Neuronal stem cell (in vitro differentiated cells): ENCODE data around the gene IRAK2.

ENCODE experiments used
- DNase-seq: peaks from one replicate; pipeline ENCODE4 v3.0.0-alpha.2; 2013; ENCODE audit warnings: low spot score
- H2AFZ ChIP-seq: one replicate; pipeline ENCODE4 v1.6.1; 2013; ENCODE audit warnings: mild to moderate bottlenecking, low read length, inconsistent platforms
- H2AK5ac ChIP-seq: 2 replicates; pipeline ENCODE4 v1.6.1; 2013; ENCODE audit warnings: low read depth, mild to moderate bottlenecking, inconsistent platforms, low read length, moderate library complexity, mixed read lengths
- H2BK120ac ChIP-seq: 2 replicates; pipeline ENCODE4 v1.6.1; 2013; ENCODE audit warnings: low read depth, mild to moderate bottlenecking, inconsistent platforms, low read length, moderate library complexity, mixed read lengths
- H2BK12ac ChIP-seq: one replicate; pipeline ENCODE4 v1.6.1; 2013; ENCODE audit warnings: low read length, inconsistent platforms
- H2BK15ac ChIP-seq: 2 replicates; pipeline ENCODE4 v1.6.1; 2013; ENCODE audit warnings: mild to moderate bottlenecking, low read length, inconsistent platforms, mixed read lengths
- H2BK5ac ChIP-seq: one replicate; pipeline ENCODE4 v1.6.1; 2013; ENCODE audit warnings: inconsistent platforms, mild to moderate bottlenecking, low read length, moderate library complexity
- H3K14ac ChIP-seq: one replicate; pipeline ENCODE4 v1.6.1; 2013; ENCODE audit warnings: low read length, inconsistent platforms
- H3K18ac ChIP-seq: 2 replicates; pipeline ENCODE4 v1.6.1; 2013; ENCODE audit warnings: low read length, inconsistent platforms
- H3K23ac ChIP-seq: 2 replicates; pipeline ENCODE4 v1.6.1; 2013; ENCODE audit warnings: low read depth, mild to moderate bottlenecking, mixed read lengths, low read length, inconsistent platforms; ENCODE audit not compliant: poor library complexity
- H3K27ac ChIP-seq: replicated peaks from 3 replicates; pipeline ENCODE4 v1.5.1; 2013; ENCODE audit warnings: low read length, inconsistent platforms
- H3K27me3 ChIP-seq, 3 experiments: 2 replicates each; pipeline ENCODE4 v1.6.1; 2013; ENCODE audit warnings: low read length in 3 of 3, mild to moderate bottlenecking in 2 of 3, inconsistent platforms in 1 of 3, low read depth in 1 of 3, mixed read lengths in 1 of 3, moderate library complexity in 1 of 3; ENCODE audit not compliant: control insufficient read depth in 3 of 3, insufficient read depth in 3 of 3
- H3K36me3 ChIP-seq, 2 donors: replicated peaks in 1 of 2; 2 replicates each; pipeline ENCODE4 v1.6.1; 2013; ENCODE audit warnings: low read length in 2 of 2; ENCODE audit not compliant: control insufficient read depth in 2 of 2, insufficient read depth in 2 of 2
- H3K4ac ChIP-seq: 2 replicates; pipeline ENCODE4 v1.6.1; 2013; ENCODE audit warnings: inconsistent platforms, mild to moderate bottlenecking, low read length, moderate library complexity
- H3K4me1 ChIP-seq, 2 donors: 1 replicate in 1 of 2; 2 replicates in 1 of 2; pipeline ENCODE4 v1.6.1; 2013; ENCODE audit warnings: low read length in 2 of 2, low read depth in 1 of 2; ENCODE audit not compliant: control insufficient read depth in 2 of 2, insufficient read depth in 1 of 2
- H3K4me2 ChIP-seq: one replicate; pipeline ENCODE4 v1.6.1; 2013; ENCODE audit warnings: mild to moderate bottlenecking, low read length, inconsistent platforms; ENCODE audit not compliant: insufficient read depth, poor library complexity, severe bottlenecking
- H3K4me3 ChIP-seq, 2 donors: 2 replicates each; pipeline ENCODE4 v1.5.1; 2013; ENCODE audit warnings: low read length in 2 of 2, mild to moderate bottlenecking in 2 of 2, inconsistent platforms in 1 of 2, moderate library complexity in 1 of 2
- H3K79me1 ChIP-seq: one replicate; pipeline ENCODE4 v1.6.1; 2013; ENCODE audit warnings: low read depth, mild to moderate bottlenecking, inconsistent platforms, low read length, moderate library complexity
- H3K9ac ChIP-seq: one replicate; pipeline ENCODE4 v1.6.1; 2013; ENCODE audit warnings: mild to moderate bottlenecking, low read depth, low read length, inconsistent platforms; ENCODE audit not compliant: poor library complexity
- H3K9me3 ChIP-seq, 2 donors: replicated peaks in 1 of 2; 2 replicates each; pipeline versions ENCODE3 to v1.6.1; 2013; ENCODE audit warnings: low read length in 2 of 2, mild to moderate bottlenecking in 2 of 2, inconsistent platforms in 1 of 2, low read depth in 1 of 2, mixed read lengths in 1 of 2, moderate library complexity in 1 of 2; ENCODE audit not compliant: control insufficient read depth in 2 of 2, insufficient read depth in 1 of 2
- H4K8ac ChIP-seq: one replicate; pipeline ENCODE4 v1.6.1; 2013; ENCODE audit warnings: low read depth, mild to moderate bottlenecking, inconsistent platforms, low read length, moderate library complexity
- H4K91ac ChIP-seq: one replicate; pipeline ENCODE4 v1.6.1; 2013; ENCODE audit warnings: low read length, low read depth, mild to moderate bottlenecking, inconsistent platforms; ENCODE audit not compliant: poor library complexity
- WGBS, 2 donors: extraction: QIAGEN DNeasy Blood & Tissue Kit; methylation state at CpG; one replicate each; pipeline ENCODE4 v1.1.7; 2013; ENCODE audit warnings: missing lambda C conversion rate in 2 of 2, mixed read lengths in 1 of 2; ENCODE audit not compliant: insufficient read length in 2 of 2, insufficient replicate concordance in 1 of 2; ENCODE audit errors: extremely low coverage in 2 of 2; 5-methylcytosine and 5-hydroxymethylcytosine counted together

IRAK2 gene

DNA sequence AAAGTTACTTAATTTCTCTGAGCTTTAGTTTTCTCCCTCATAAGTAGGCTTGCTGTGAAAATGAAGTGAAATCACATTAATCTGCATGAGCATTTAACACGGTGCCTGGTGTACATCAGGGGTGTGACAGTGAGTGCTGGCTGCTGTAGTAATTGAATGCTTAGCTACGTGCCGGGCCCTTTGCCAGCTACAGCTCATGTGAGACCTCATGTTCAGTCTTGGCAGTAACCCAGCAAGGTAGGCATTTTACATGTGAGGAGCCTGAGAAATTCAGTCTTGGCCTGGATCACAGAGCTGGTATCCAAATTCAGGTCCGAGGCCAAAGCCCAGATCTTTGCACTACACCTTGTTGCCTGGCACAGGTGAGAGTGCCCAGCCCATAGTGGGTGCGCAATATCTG lies 118.9 kb downstream of the IRAK2 start:
- H3K79me1 ChIP-seq = no peaks in the 10 kb centered on the region
- H3K36me3 ChIP-seq = peaks cover 10 to 80% of the 10 kb centered on the region in 2 donors
- H2BK12ac ChIP-seq = no peak overlapping the region
- H3K27me3 ChIP-seq = no peaks in the 10 kb centered on the region
- H3K4me3 ChIP-seq = no peak overlapping the region
- H2BK15ac ChIP-seq = no peak overlapping the region
- H3K9ac ChIP-seq = no peak overlapping the region
- H3K18ac ChIP-seq = no peak overlapping the region
- peaks cover 12 to 18% of the 10 kb centered on the region in 2 donors for H3K4me1 ChIP-seq
- DNase-seq = no peak
- H4K91ac ChIP-seq = no peak overlapping the region
- H2BK120ac ChIP-seq = no peak overlapping the region
- WGBS, 2 donors = no CpG with 5 or more reads among the region's 5 CpGs
- H2AK5ac ChIP-seq = no peak overlapping the region
- H3K27ac ChIP-seq = no peak overlapping the region
- no peak overlapping the region for H2AFZ ChIP-seq
- no peak overlapping the region for H3K4ac ChIP-seq
- no peak overlapping the region for H2BK5ac ChIP-seq
- no peak overlapping the region for H3K4me2 ChIP-seq
- no peak overlapping the region for H4K8ac ChIP-seq
- no peak overlapping the region for H3K23ac ChIP-seq
- no peaks in the 10 kb centered on the region for H3K9me3 ChIP-seq
- H3K14ac ChIP-seq = no peak overlapping the region

DNA sequence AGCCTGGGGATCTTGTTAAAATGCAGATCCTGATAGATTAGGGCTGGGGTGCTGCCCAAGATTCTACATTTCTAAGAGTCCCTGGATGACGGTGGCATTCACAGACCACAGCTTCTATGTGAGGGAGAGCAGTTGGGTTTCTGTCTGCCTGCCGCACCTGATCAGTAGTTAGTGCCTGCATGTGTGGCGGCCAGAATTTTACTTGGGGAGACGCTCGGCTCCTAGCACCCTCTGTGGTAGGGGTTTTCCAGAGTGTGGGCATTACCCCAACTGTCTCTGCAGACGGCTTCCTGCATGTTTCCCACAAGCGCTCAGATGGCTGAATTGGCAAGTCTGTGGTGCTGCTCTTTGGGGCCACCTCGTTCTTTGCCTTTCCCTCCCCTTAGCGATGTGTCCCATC lies 119.8 kb downstream of the IRAK2 start:
- DNase-seq = no peak
- WGBS, 2 donors = no CpG with 5 or more reads among the region's 9 CpGs
- peak overlapping the region; percentile 21 for H3K18ac ChIP-seq
- no peak overlapping the region for H2BK120ac ChIP-seq
- no peak overlapping the region for H3K4me2 ChIP-seq
- no peak overlapping the region for H3K14ac ChIP-seq
- no peak overlapping the region for H3K23ac ChIP-seq
- no peaks in the 10 kb centered on the region for H3K27me3 ChIP-seq
- H3K4me3 ChIP-seq = no peak overlapping the region
- H4K8ac ChIP-seq = no peak overlapping the region
- no peak overlapping the region for H2BK5ac ChIP-seq
- H3K27ac ChIP-seq = no peak overlapping the region
- H2BK12ac ChIP-seq = no peak overlapping the region
- no peak overlapping the region for H2AK5ac ChIP-seq
- H3K9me3 ChIP-seq = no peaks in the 10 kb centered on the region
- no peak overlapping the region for H3K4ac ChIP-seq
- H3K79me1 ChIP-seq = no peaks in the 10 kb centered on the region
- H3K36me3 ChIP-seq = peaks cover 8 to 77% of the 10 kb centered on the region in 2 donors
- H4K91ac ChIP-seq = no peak overlapping the region
- no peak overlapping the region for H2AFZ ChIP-seq
- peaks cover 12 to 18% of the 10 kb centered on the region in 2 donors for H3K4me1 ChIP-seq
- no peak overlapping the region for H2BK15ac ChIP-seq
- no peak overlapping the region for H3K9ac ChIP-seq

DNA sequence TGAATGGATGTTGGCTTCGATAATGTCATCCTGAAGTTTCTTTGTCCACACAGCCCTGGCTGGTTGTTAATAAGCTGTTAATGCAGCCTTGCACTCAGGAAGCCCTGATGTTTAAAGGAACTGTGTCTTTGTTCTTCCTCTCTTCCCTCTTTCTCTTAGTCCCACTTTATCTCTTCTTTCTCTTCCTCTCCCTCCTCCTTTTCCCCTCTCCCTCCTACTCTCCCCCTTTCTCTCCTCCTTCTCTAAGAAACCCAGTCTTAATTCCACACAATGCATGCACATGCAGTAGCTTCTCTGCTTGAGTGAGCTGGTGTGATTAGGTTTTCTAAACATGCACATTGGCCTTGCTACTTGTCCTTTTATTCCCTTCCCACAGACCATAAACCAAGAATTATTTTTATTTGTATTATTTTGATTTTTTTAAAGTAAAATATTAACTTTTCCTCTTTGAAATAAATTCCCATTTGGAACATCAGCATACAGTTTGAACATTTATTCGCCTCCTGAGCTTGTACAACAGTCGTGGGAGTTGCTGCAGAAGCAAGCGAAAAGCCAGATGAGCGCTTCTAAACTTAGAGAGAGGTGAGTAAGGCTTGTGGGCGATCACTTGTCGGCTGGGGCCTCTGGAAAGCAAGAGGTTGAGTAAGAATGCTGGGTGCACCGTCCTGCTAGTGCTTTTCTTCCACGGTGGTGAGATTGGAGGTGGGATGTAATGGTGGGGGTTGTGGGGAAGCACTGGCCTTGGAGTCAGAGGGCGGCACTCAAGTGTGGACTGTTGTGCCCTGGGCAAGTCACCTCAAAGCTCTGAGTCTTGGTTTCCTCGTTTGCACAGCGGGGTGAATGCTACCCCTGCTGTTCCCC lies 120.8 kb downstream of the IRAK2 start:
- peaks cover 5 to 71% of the 10 kb centered on the region in 2 donors for H3K36me3 ChIP-seq
- peak overlapping the region; percentile 15 for H2AK5ac ChIP-seq
- no peak overlapping the region for H3K9ac ChIP-seq
- no peak overlapping the region for H2BK120ac ChIP-seq
- H3K4me3 ChIP-seq = no peak overlapping the region
- no peaks in the 10 kb centered on the region for H3K79me1 ChIP-seq
- no peak overlapping the region for H2BK15ac ChIP-seq
- no peak for DNase-seq
- no peak overlapping the region for H4K91ac ChIP-seq
- H2AFZ ChIP-seq = no peak overlapping the region
- H3K23ac ChIP-seq = no peak overlapping the region
- WGBS, 2 donors = no CpG with 5 or more reads among the region's 12 CpGs
- H3K27ac ChIP-seq = peak overlapping the region; percentile 26
- H4K8ac ChIP-seq = no peak overlapping the region
- H3K18ac ChIP-seq = peak overlapping the region; percentile 6
- no peaks in the 10 kb centered on the region for H3K9me3 ChIP-seq
- no peak overlapping the region for H3K4me2 ChIP-seq
- no peak overlapping the region for H2BK5ac ChIP-seq
- no peak overlapping the region for H3K4ac ChIP-seq
- H3K27me3 ChIP-seq = no peaks in the 10 kb centered on the region
- peaks cover 12 to 22% of the 10 kb centered on the region in 2 donors for H3K4me1 ChIP-seq
- no peak overlapping the region for H2BK12ac ChIP-seq
- H3K14ac ChIP-seq = no peak overlapping the region

DNA sequence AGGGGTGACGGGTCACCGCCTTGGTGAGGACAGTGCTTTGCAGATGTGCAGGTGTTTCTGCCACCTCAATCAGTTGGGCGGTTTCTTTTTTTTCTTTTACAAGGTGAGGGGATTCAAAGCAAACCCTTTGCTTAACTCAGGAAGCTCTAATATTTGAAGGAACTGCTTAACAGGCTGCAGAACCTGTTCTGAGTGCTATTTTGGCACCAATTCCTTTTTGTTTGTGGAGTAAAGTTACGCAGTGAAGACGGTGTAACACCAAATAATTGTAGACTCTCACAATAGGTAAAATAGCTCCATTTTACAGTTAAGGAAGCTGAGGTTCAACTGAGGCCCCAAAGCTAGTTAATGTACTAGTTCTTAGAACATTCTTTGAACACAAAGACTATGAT lies 121.4 kb downstream of the IRAK2 start:
- H3K4me3 ChIP-seq = no peak overlapping the region
- no peaks in the 10 kb centered on the region for H3K27me3 ChIP-seq
- no peak overlapping the region for H3K27ac ChIP-seq
- no peaks in the 10 kb centered on the region for H3K79me1 ChIP-seq
- no peak overlapping the region for H2BK5ac ChIP-seq
- H3K23ac ChIP-seq = no peak overlapping the region
- H3K4me2 ChIP-seq = no peak overlapping the region
- no peak overlapping the region for H2AFZ ChIP-seq
- DNase-seq = no peak
- no peak overlapping the region for H2BK15ac ChIP-seq
- no peak overlapping the region for H2BK120ac ChIP-seq
- no CpG with 5 or more reads among the region's 5 CpGs for WGBS, 2 donors
- no peak overlapping the region for H3K9ac ChIP-seq
- H3K14ac ChIP-seq = no peak overlapping the region
- H4K91ac ChIP-seq = no peak overlapping the region
- H4K8ac ChIP-seq = no peak overlapping the region
- H3K4ac ChIP-seq = no peak overlapping the region
- H3K9me3 ChIP-seq = no peaks in the 10 kb centered on the region
- H3K4me1 ChIP-seq = peaks cover 12 to 22% of the 10 kb centered on the region in 2 donors
- H2BK12ac ChIP-seq = no peak overlapping the region
- peaks cover 4 to 65% of the 10 kb centered on the region in 2 donors for H3K36me3 ChIP-seq
- H2AK5ac ChIP-seq = peak overlapping the region; percentile 15
- H3K18ac ChIP-seq = no peak overlapping the region
